Liver (tissue), 9 donors: Measurements from ENCODE around the gene RPUSD1. TPM values are rescaled to one million over a fixed set of nuclear protein-coding genes. Genes with fewer than 3 reads are reported as not detected.
A peak's percentile ranks its signal among the peaks of the same experiment; 100 is the strongest.

ENCODE experiments used
- DNase-seq: peaks from one replicate; pipeline ENCODE4 v3.0.0-alpha.2; 2017; ENCODE audit warnings: low spot score
- H3K27ac ChIP-seq, 2 donors: one replicate each; pipeline ENCODE4 v1.7.0; 2013; ENCODE audit warnings: inconsistent platforms in 2 of 2, low read length in 2 of 2, control low read depth in 1 of 2, low read depth in 1 of 2, mild to moderate bottlenecking in 1 of 2
- H3K27me3 ChIP-seq, 4 donors: one replicate each; pipeline versions ENCODE4 v1.6.1 to v1.7.0; 2013; ENCODE audit warnings: low read length in 3 of 4, inconsistent platforms in 1 of 4, mild to moderate bottlenecking in 1 of 4, moderate library complexity in 1 of 4; ENCODE audit not compliant: control insufficient read depth in 4 of 4, insufficient read depth in 4 of 4
- H3K36me3 ChIP-seq, 4 donors: one replicate each; pipeline versions ENCODE4 v1.6.1 to v1.7.0; 2013; ENCODE audit warnings: low read length in 3 of 4, mild to moderate bottlenecking in 3 of 4, low read depth in 1 of 4, moderate library complexity in 1 of 4; ENCODE audit not compliant: control insufficient read depth in 4 of 4, insufficient read depth in 3 of 4
- H3K4me1 ChIP-seq, 4 donors: one replicate each; pipeline versions ENCODE4 v1.6.1 to v1.7.0; 2013; ENCODE audit warnings: low read length in 3 of 4, mild to moderate bottlenecking in 3 of 4, moderate library complexity in 1 of 4; ENCODE audit not compliant: control insufficient read depth in 4 of 4, insufficient read depth in 4 of 4
- H3K4me3 ChIP-seq, 3 donors: one replicate each; pipeline versions ENCODE4 v1.6.1 to v1.7.0; 2013; ENCODE audit warnings: low read length in 3 of 3, control low read depth in 1 of 3, low read depth in 1 of 3, mild to moderate bottlenecking in 1 of 3
- H3K9ac ChIP-seq, 2 donors: one replicate each; pipeline ENCODE4 v1.7.0; 2013; ENCODE audit warnings: low read length in 2 of 2, mild to moderate bottlenecking in 2 of 2, moderate library complexity in 2 of 2, control low read depth in 1 of 2, low read depth in 1 of 2
- H3K9me3 ChIP-seq, 4 donors: one replicate each; pipeline versions ENCODE4 v1.6.1 to v1.7.0; 2013; ENCODE audit warnings: low read length in 3 of 4; ENCODE audit not compliant: control insufficient read depth in 4 of 4
- EGR1 ChIP-seq, 2 donors: IDR thresholded peaks; 2 replicates each; pipeline ENCODE4 v1.6.1; 2016 to 2018; ENCODE audit warnings: antibody characterized with exemption in 2 of 2, low read depth in 2 of 2
- FOXA1 ChIP-seq: IDR thresholded peaks from 2 replicates; pipeline ENCODE4 v1.6.1; 2016; ENCODE audit warnings: antibody characterized with exemption
- FOXA2 ChIP-seq: IDR thresholded peaks from 2 replicates; pipeline ENCODE4 v1.6.1; 2016; ENCODE audit warnings: antibody characterized with exemption
- GABPA ChIP-seq, 2 donors: IDR thresholded peaks in 1 of 2; conservative IDR thresholded peaks in 1 of 2; 2 replicates each; pipeline ENCODE4 v1.6.1; 2016; ENCODE audit warnings: antibody characterized with exemption in 2 of 2, mild to moderate bottlenecking in 1 of 2, moderate library complexity in 1 of 2
- HNF4A ChIP-seq, 2 donors: conservative IDR thresholded peaks; 2 replicates each; pipeline ENCODE4 v1.6.1; 2016; ENCODE audit warnings: antibody characterized with exemption in 2 of 2, mild to moderate bottlenecking in 2 of 2
- HNF4G ChIP-seq: IDR thresholded peaks from 2 replicates; pipeline ENCODE4 v1.6.1; 2016; ENCODE audit warnings: antibody characterized with exemption
- JUND ChIP-seq, 2 donors: IDR thresholded peaks; 2 replicates each; pipeline ENCODE4 v1.6.1; 2016; ENCODE audit warnings: antibody characterized with exemption in 2 of 2
- MAX ChIP-seq: IDR thresholded peaks from 2 replicates; pipeline ENCODE4 v1.6.1; 2016; ENCODE audit warnings: antibody characterized with exemption
- NR2F2 ChIP-seq: IDR thresholded peaks from 2 replicates; pipeline ENCODE4 v1.6.1; 2016; ENCODE audit warnings: antibody characterized with exemption
- RAD21 ChIP-seq, 2 donors: IDR thresholded peaks; 2 replicates each; pipeline ENCODE4 v1.6.1; 2016; ENCODE audit warnings: antibody characterized with exemption in 2 of 2, mild to moderate bottlenecking in 2 of 2
- REST ChIP-seq: IDR thresholded peaks from 2 replicates; pipeline ENCODE4 v1.6.1; 2016; ENCODE audit warnings: antibody characterized with exemption, mild to moderate bottlenecking
- RXRA ChIP-seq, 2 donors: IDR thresholded peaks; 2 replicates each; pipeline ENCODE4 v1.6.1; 2017 to 2018; ENCODE audit warnings: antibody characterized with exemption in 2 of 2, mild to moderate bottlenecking in 1 of 2
- SP1 ChIP-seq: IDR thresholded peaks from 2 replicates; pipeline ENCODE4 v1.6.1; 2018; ENCODE audit warnings: antibody characterized with exemption, mild to moderate bottlenecking
- TAF1 ChIP-seq: conservative IDR thresholded peaks from 2 replicates; pipeline ENCODE4 v1.6.1; 2016; ENCODE audit warnings: antibody characterized with exemption, mild to moderate bottlenecking
- YY1 ChIP-seq: IDR thresholded peaks from 2 replicates; pipeline ENCODE4 v1.6.1; 2016; ENCODE audit warnings: antibody characterized with exemption, mild to moderate bottlenecking
- WGBS: extraction: QIAGEN DNeasy Blood & Tissue Kit; methylation state at CpG from one replicate; pipeline ENCODE4 v1.1.7; 2013; 5-methylcytosine and 5-hydroxymethylcytosine counted together
- polyA plus RNA-seq, 2 donors: library from polyadenylated mRNA; stranded (reverse) in 1 of 2; unstranded in 1 of 2; fragments of 200-250 nt in 1 of 2; fragments of >200 nt in 1 of 2; fragmentation: Nextera tagmentation in 1 of 2; extraction: Ambion mirVana in 1 of 2; gene quantifications; one replicate each; pipeline versions ENCODE4 v1.2.1 to v1.2.3, GENCODE V29; 2013 to 2015
- total RNA-seq, 2 donors: library from RNA; depleted of rRNA; stranded (reverse); fragments of >200 nt; gene quantifications; one replicate each; pipeline ENCODE4 v1.2.3, GENCODE V29; 2014
- TF ChIP-seq, protein P1 (sequence below): fragments of 150-350 bp; IDR thresholded peaks from 2 replicates; pipeline ENCODE4 v1.5.1; 2017; ENCODE audit warnings: improper control_type of control experiment, low read depth, low read length; ENCODE audit not compliant: missing input control
- TF ChIP-seq, protein P2 (sequence below): IDR thresholded peaks from 2 replicates; pipeline ENCODE4 v1.6.1; 2016; ENCODE audit warnings: antibody characterized with exemption
- TF ChIP-seq, protein P3 (sequence below): IDR thresholded peaks from 2 replicates; pipeline ENCODE4 v1.6.1; 2016; ENCODE audit warnings: antibody characterized with exemption
- donor health status: healthy.
- donor health status: healthy.
- donor health status: healthy.
- donor health status: healthy.
- donor health status: healthy.

The RPUSD1 gene
- total and polyA plus RNA-seq, 4 donors, result 4.5 to 10.7 (median 8.9) TPM

DNA sequence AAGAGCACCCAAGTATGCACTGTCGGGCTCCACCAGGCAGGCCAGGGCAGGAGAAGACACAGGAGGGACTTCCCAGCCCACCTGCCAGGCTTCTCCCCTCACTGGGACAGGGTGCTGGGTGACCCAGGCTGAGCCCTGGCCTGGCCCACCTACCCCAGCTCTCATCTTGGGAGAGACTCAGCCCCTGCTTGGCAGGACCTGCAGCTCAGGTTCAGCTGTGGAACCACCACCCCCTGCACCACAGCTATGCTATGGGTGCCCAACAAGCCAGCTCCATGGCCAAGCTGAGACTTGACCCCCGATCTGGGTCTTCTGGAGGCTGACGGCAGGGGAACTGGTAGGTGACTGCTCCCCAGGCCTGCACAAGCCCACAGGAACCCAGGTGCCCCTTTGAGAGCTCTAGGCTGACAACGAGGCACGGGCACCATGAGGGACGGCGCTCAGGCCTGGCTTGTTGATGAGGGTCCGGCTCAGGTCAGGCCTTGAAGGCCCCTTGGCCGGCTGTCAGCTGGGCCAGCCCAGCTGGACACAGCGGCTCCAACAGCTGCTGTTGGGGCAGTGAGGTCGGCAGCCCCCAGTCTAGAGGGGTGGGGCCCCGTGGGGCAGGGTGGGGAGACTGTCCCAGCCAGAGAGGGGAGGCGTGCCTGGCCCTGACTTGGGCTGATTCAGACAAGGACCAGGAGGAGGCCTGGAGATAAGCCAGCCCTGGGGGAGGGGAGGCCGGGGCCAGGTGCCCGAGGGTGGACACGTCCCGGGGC lies 4.6 kb downstream of the RPUSD1 start:
- peaks cover 0 to 12% (median 11%) of the 10 kb centered on the region in 4 donors for H3K4me1 ChIP-seq
- peak; percentile 63 for DNase-seq
- WGBS, result 44% methylated on average over 17 of the region's 17 CpGs
- H3K4me3 ChIP-seq, result no peak overlapping the region
- H3K36me3 ChIP-seq, result peaks cover 0 to 3% (median 0%) of the 10 kb centered on the region in 4 donors
- no peaks in the 10 kb centered on the region for H3K9me3 ChIP-seq
- no peak overlapping the region for H3K9ac ChIP-seq
- H3K27me3 ChIP-seq, result peaks cover 0 to 4% (median 0%) of the 10 kb centered on the region in 4 donors
- no peak for TF ChIP-seq FOXA2
- no peak for TF ChIP-seq GABPA (IDR thresholded peaks at IDR 0.05 in 1 of 2, conservative IDR thresholded peaks at IDR 0.05 in 1 of 2)
- no peak for TF ChIP-seq EGR1 (IDR thresholded peaks at IDR 0.05; ENCODE audit: low read depth in 2 of 2)
- TF ChIP-seq YY1, result no peak
- TF ChIP-seq NR2F2, result no peak
- no peak for TF ChIP-seq SP1
- no peak for TF ChIP-seq HNF4G
- no peak for TF ChIP-seq HNF4A (conservative IDR thresholded peaks at IDR 0.05)
- no peak for TF ChIP-seq RAD21 (IDR thresholded peaks at IDR 0.05)
- TF ChIP-seq, protein P1, sequence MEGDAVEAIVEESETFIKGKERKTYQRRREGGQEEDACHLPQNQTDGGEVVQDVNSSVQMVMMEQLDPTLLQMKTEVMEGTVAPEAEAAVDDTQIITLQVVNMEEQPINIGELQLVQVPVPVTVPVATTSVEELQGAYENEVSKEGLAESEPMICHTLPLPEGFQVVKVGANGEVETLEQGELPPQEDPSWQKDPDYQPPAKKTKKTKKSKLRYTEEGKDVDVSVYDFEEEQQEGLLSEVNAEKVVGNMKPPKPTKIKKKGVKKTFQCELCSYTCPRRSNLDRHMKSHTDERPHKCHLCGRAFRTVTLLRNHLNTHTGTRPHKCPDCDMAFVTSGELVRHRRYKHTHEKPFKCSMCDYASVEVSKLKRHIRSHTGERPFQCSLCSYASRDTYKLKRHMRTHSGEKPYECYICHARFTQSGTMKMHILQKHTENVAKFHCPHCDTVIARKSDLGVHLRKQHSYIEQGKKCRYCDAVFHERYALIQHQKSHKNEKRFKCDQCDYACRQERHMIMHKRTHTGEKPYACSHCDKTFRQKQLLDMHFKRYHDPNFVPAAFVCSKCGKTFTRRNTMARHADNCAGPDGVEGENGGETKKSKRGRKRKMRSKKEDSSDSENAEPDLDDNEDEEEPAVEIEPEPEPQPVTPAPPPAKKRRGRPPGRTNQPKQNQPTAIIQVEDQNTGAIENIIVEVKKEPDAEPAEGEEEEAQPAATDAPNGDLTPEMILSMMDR, result no peak
- TF ChIP-seq TAF1, result no peak
- TF ChIP-seq, protein P2, sequence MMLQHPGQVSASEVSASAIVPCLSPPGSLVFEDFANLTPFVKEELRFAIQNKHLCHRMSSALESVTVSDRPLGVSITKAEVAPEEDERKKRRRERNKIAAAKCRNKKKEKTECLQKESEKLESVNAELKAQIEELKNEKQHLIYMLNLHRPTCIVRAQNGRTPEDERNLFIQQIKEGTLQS, result no peak
- no peak for TF ChIP-seq RXRA (IDR thresholded peaks at IDR 0.05)
- TF ChIP-seq REST, result no peak
- TF ChIP-seq MAX, result no peak
- no peak for TF ChIP-seq FOXA1
- no peak for TF ChIP-seq JUND (IDR thresholded peaks at IDR 0.05)
- TF ChIP-seq, protein P3, sequence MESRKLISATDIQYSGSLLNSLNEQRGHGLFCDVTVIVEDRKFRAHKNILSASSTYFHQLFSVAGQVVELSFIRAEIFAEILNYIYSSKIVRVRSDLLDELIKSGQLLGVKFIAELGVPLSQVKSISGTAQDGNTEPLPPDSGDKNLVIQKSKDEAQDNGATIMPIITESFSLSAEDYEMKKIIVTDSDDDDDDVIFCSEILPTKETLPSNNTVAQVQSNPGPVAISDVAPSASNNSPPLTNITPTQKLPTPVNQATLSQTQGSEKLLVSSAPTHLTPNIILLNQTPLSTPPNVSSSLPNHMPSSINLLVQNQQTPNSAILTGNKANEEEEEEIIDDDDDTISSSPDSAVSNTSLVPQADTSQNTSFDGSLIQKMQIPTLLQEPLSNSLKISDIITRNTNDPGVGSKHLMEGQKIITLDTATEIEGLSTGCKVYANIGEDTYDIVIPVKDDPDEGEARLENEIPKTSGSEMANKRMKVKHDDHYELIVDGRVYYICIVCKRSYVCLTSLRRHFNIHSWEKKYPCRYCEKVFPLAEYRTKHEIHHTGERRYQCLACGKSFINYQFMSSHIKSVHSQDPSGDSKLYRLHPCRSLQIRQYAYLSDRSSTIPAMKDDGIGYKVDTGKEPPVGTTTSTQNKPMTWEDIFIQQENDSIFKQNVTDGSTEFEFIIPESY, result no peak
- H3K27ac ChIP-seq, result no peak overlapping the region
